Measurements from ENCODE around the gene EPB42.

DNA sequence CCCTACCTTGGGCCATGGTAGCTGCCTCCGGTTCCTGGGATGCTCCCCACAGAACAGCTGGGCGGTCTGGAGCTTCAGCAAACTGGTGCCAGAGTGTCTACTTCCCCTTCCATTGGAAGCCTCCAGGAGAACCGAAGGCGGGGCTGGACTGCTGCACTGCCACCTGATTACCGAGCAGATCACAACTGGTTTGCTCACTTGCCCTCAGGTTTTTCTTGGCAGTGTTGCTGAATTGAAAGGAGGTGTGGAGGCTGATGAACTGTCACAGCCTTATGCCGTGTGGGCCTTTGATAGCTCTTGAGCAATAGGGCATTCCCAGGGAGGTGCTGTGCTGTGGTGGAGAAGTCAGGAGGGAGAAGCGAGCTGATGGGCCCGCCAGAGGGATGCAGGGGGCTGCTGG lies 46.0 kb upstream of the EPB42 start, which contains the start of gene TGM5:
- no peak for TF ChIP-seq CTCF (optimal IDR thresholded peaks at IDR 0.05 in 1 of 3, IDR thresholded peaks at IDR 0.05 in 1 of 3, conservative IDR thresholded peaks at IDR 0.05 in 1 of 3; ENCODE audit: extremely low read depth in 1 of 3, insufficient read depth in 2 of 3, low read length in 3 of 3)
- no peak for TF ChIP-seq EZH2 (IDR thresholded peaks at IDR 0.05; ENCODE audit: low read length)
